GM12878 (cell line): ENCODE data around the gene TEX54.

Experiments
- EZH2 ChIP-seq: IDR thresholded peaks from 2 replicates; pipeline ENCODE4 v1.6.1; 2012; ENCODE audit warnings: low read depth, mild to moderate bottlenecking, control low read depth, inconsistent platforms, low read length, borderline replicate concordance; ENCODE audit not compliant: control insufficient read depth
- HCFC1 ChIP-seq: fragments of 150-350 bp; IDR thresholded peaks from 2 replicates; pipeline ENCODE4 v1.6.1; 2014; ENCODE audit warnings: low read length
- NR2F1 ChIP-seq: fragments of 450-650 bp; conservative IDR thresholded peaks from 2 replicates; pipeline ENCODE4 v1.6.1; 2017; ENCODE audit warnings: mild to moderate bottlenecking
- POLR2AphosphoS5 ChIP-seq: IDR thresholded peaks from 2 replicates; pipeline ENCODE4 v1.6.1; 2011; ENCODE audit warnings: mild to moderate bottlenecking, low read length, inconsistent platforms
- SMAD1 ChIP-seq: fragments of 450-650 bp; IDR thresholded peaks from 2 replicates; pipeline ENCODE4 v1.6.1; 2018; ENCODE audit warnings: mild to moderate bottlenecking, low read depth; ENCODE audit not compliant: partially characterized antibody
- ZZZ3 ChIP-seq: IDR thresholded peaks from 2 replicates; pipeline ENCODE4 v1.6.1; 2011; ENCODE audit warnings: low read depth; ENCODE audit not compliant: control insufficient read depth, insufficient read length
- TF ChIP-seq, protein P1 (sequence below), 3 experiments: IDR thresholded peaks in 2 of 3; conservative IDR thresholded peaks in 1 of 3; 2 replicates each; pipeline ENCODE4 v1.5.1; 2011; ENCODE audit warnings: low read depth in 3 of 3, low read length in 3 of 3, mild to moderate bottlenecking in 3 of 3, control low read depth in 2 of 3, moderate library complexity in 2 of 3, inconsistent platforms in 1 of 3, mixed read lengths in 1 of 3; ENCODE audit not compliant: control insufficient read depth in 2 of 3, insufficient read depth in 1 of 3; ENCODE audit errors: extremely low read depth in 1 of 3

DNA sequence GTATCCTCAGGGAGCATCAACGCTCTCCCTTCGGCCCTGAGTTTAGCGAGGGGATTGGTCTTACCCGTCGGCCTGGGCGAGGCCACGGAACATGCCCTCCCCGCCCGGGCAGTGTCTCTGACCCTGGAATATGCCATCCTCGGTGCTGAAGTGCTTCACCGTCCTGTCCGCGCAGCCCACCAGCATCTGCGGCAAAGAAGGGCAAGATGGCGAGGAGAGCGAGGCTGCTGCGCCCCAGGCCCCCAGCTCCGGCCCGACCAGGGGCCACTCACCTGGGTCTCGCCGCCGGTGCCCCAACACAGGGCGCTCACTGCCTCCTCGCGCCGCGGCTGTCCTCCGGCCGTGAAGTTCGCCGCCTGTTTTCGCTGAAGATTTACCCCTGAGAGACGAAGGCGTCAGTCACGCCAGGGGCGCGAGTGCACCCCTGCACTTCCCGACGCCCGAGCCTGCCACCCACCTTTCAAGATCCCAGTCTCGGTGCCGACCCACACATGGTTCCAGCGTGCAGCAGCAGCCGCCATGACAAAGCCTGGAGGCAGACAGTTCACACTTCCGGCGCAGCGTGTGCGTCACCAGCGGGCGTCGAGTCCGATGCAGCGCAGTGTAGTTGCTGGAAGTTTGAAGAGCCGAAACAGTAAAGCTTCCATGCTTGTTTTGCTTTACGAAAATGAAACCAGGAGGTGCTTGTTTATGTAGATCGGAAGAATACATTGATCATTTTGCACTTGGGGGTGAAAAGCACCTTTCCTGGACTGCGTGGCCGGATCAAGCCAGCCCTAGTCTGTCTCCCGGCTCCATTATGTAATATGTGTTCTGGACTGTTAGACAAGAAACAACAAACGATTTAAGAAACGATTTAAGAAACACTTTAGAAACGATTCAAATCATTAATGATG is 6.7 kb upstream of the TEX54 start, which contains the start of gene WDR74:
- TF ChIP-seq SMAD1, result peak; percentile 73
- TF ChIP-seq EZH2, result no peak
- TF ChIP-seq, protein P1, sequence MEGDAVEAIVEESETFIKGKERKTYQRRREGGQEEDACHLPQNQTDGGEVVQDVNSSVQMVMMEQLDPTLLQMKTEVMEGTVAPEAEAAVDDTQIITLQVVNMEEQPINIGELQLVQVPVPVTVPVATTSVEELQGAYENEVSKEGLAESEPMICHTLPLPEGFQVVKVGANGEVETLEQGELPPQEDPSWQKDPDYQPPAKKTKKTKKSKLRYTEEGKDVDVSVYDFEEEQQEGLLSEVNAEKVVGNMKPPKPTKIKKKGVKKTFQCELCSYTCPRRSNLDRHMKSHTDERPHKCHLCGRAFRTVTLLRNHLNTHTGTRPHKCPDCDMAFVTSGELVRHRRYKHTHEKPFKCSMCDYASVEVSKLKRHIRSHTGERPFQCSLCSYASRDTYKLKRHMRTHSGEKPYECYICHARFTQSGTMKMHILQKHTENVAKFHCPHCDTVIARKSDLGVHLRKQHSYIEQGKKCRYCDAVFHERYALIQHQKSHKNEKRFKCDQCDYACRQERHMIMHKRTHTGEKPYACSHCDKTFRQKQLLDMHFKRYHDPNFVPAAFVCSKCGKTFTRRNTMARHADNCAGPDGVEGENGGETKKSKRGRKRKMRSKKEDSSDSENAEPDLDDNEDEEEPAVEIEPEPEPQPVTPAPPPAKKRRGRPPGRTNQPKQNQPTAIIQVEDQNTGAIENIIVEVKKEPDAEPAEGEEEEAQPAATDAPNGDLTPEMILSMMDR (IDR thresholded peaks at IDR 0.05 in 2 of 3, conservative IDR thresholded peaks at IDR 0.05 in 1 of 3; ENCODE audit: control insufficient read depth in 2 of 3, extremely low read depth in 1 of 3, insufficient read depth in 1 of 3, low read depth in 3 of 3, low read length in 3 of 3), result no peak
- TF ChIP-seq HCFC1, result peak; percentile 90
- peak; percentile 88 for TF ChIP-seq POLR2AphosphoS5
- no peak for TF ChIP-seq ZZZ3
- TF ChIP-seq NR2F1, result no peak
